Measurements from ENCODE around the gene SERINC2.

The SERINC2 gene

DNA sequence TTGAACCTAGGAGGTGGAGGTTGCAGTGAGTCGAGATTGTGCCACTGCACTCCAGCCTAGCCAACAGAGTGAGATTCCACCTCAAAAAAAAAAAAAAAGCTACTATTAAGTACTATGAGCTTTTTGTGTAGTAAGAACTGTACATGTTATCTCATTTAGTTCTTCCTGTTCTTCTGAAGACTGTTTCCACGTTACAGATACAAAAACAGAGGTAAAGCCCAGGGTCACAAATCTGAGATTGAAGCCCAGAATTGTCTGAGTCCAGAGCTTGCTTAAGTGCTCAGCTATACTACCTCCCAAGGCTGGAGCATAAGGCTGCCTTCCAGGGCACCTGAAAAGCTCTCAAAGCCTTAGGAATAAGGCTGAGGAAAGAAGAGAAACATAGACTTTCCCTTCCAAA lies 43.0 kb upstream of the SERINC2 start:
- no peak overlapping the region for H3K4me3 ChIP-seq (ENCODE audit: low read depth, low read length)
- H3K4me1 ChIP-seq: peaks cover 4% of the 10 kb centered on the region
- H3K27ac ChIP-seq: no peak overlapping the region

DNA sequence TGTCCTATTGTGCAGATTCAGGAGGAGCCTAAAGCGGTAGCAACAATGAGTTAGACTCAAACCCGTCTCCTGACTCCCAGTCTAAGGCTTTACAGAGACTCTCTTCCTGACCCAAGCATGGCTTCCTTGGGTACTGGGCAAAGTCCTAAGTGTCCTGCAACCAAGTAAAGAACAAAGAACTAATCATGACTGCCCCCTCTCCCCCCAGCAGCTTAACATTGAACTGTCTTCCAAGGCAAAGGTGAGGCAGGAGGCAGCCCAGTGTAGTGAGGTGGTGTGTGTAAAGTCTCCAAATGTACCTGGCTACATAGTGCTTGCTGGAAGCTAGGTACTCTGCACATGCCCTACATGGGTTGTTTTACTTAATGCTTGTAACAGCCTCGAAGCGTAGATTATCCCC lies 42.4 kb upstream of the SERINC2 start:
- no peak overlapping the region for H3K4me2 ChIP-seq (ENCODE audit: low read length)
- H3K4me1 ChIP-seq: peaks cover 4% of the 10 kb centered on the region
- H3K9me3 ChIP-seq (ENCODE audit: control insufficient read depth, low read length): no peaks in the 10 kb centered on the region
- no peak overlapping the region for H3K9ac ChIP-seq
- H3K27ac ChIP-seq: no peak overlapping the region
- no peak overlapping the region for H2AFZ ChIP-seq
- TF ChIP-seq, protein P1, sequence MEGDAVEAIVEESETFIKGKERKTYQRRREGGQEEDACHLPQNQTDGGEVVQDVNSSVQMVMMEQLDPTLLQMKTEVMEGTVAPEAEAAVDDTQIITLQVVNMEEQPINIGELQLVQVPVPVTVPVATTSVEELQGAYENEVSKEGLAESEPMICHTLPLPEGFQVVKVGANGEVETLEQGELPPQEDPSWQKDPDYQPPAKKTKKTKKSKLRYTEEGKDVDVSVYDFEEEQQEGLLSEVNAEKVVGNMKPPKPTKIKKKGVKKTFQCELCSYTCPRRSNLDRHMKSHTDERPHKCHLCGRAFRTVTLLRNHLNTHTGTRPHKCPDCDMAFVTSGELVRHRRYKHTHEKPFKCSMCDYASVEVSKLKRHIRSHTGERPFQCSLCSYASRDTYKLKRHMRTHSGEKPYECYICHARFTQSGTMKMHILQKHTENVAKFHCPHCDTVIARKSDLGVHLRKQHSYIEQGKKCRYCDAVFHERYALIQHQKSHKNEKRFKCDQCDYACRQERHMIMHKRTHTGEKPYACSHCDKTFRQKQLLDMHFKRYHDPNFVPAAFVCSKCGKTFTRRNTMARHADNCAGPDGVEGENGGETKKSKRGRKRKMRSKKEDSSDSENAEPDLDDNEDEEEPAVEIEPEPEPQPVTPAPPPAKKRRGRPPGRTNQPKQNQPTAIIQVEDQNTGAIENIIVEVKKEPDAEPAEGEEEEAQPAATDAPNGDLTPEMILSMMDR (IDR thresholded peaks at IDR 0.05): no peak
- no peaks in the 10 kb centered on the region for H3K79me2 ChIP-seq
- no peaks in the 10 kb centered on the region for H3K27me3 ChIP-seq (ENCODE audit: control insufficient read depth, insufficient read depth, low read length)
- no peaks in the 10 kb centered on the region for H3K36me3 ChIP-seq (ENCODE audit: control insufficient read depth, insufficient read depth, low read length)
- no peak overlapping the region for H3K4me3 ChIP-seq (ENCODE audit: low read depth, low read length)

More for the DNA sequence above, 43.0 kb upstream of the SERINC2 start:
- Histone ChIP-seq H3K9ac (no peak overlapping the region), H3K36me3 (ENCODE audit: control insufficient read depth, insufficient read depth, low read length) (no peaks in the 10 kb centered on the region), H3K4me2 (ENCODE audit: low read length) (no peak overlapping the region), H3K79me2 (no peaks in the 10 kb centered on the region), H2AFZ (no peak overlapping the region), H3K9me3 (ENCODE audit: control insufficient read depth, low read length) (no peaks in the 10 kb centered on the region), H3K27me3 (ENCODE audit: control insufficient read depth, insufficient read depth, low read length) (no peaks in the 10 kb centered on the region)
- TF ChIP-seq, protein P1 (IDR thresholded peaks at IDR 0.05): no peak

DNA sequence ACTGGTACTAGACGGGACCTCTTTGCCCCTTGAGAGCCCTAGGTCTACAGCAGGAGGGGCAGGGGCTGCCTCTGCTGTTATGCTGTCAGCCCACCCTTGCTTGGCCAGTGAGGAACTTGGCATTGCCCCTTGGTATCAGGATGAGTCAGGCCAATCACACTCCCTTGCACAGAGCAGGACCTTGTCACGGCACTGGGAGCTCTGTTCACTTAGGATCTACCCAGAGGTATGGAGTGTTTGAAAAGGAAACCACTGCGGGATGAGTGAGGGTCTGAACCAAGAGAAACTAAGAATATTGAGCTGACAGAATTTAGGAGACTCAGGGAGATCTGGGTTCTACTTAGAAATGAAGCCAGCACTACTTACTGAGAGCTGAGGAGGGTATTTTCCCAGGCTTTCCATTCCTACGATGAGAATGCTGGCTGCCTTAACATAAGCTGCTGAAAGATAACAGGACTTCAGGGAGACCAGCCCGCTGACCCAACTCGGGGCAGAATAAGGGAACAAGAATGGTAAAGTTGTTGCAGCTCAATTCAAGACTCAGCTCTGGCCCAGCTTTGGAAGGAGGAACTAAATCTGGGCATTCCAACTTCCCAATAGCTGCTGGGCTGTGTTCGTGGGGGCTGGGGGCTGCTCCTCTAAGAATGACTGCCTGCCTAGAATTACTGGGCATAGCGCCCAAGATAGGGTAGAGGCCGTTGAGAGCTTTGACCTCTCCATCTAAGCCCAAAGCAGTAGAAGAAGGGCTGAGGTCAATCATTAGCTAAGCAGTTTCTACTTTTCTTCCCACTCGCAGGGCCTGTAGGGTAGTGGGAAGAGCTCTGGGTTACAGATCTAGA lies 41.7 kb upstream of the SERINC2 start:
- H3K27ac ChIP-seq: no peak overlapping the region
- TF ChIP-seq, protein P1 (IDR thresholded peaks at IDR 0.05): no peak
- no peak overlapping the region for H3K4me3 ChIP-seq (ENCODE audit: low read depth, low read length)
- peaks cover 4% of the 10 kb centered on the region for H3K4me1 ChIP-seq
- H3K36me3 ChIP-seq (ENCODE audit: control insufficient read depth, insufficient read depth, low read length): no peaks in the 10 kb centered on the region
- H3K4me2 ChIP-seq (ENCODE audit: low read length): no peak overlapping the region
- no peak overlapping the region for H3K9ac ChIP-seq
- H3K9me3 ChIP-seq (ENCODE audit: control insufficient read depth, low read length): no peaks in the 10 kb centered on the region
- no peaks in the 10 kb centered on the region for H3K79me2 ChIP-seq
- no peak overlapping the region for H2AFZ ChIP-seq
- no peaks in the 10 kb centered on the region for H3K27me3 ChIP-seq (ENCODE audit: control insufficient read depth, insufficient read depth, low read length)

DNA sequence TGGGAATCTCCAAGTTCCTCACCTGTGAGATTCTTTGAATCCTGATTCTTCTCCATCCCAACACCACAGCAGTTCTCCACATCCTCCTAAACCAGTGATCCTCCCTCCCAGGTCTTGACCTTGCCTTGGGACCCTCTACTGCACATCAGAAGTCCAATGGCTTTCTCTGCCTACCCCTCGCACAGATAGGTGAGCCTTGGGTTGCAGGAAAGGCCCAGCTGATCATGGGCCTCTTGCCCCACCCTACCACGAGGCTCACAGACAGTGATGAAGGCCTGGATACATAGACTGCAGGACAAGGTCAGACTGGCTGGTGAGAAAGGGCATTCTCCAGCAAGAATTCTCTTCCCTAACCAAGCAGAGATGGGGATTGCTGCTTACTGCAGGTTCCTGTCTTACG lies 41.0 kb upstream of the SERINC2 start:
- Histone ChIP-seq H2AFZ (no peak overlapping the region), H3K9me3 (ENCODE audit: control insufficient read depth, low read length) (no peaks in the 10 kb centered on the region), H3K79me2 (no peaks in the 10 kb centered on the region), H3K9ac (no peak overlapping the region), H3K36me3 (ENCODE audit: control insufficient read depth, insufficient read depth, low read length) (no peaks in the 10 kb centered on the region), H3K4me2 (ENCODE audit: low read length) (no peak overlapping the region), H3K4me3 (ENCODE audit: low read depth, low read length) (no peak overlapping the region), H3K27ac (no peak overlapping the region), H3K4me1 (peaks cover 4% of the 10 kb centered on the region), H3K27me3 (ENCODE audit: control insufficient read depth, insufficient read depth, low read length) (no peaks in the 10 kb centered on the region)
- TF ChIP-seq, protein P1 (IDR thresholded peaks at IDR 0.05): no peak

DNA sequence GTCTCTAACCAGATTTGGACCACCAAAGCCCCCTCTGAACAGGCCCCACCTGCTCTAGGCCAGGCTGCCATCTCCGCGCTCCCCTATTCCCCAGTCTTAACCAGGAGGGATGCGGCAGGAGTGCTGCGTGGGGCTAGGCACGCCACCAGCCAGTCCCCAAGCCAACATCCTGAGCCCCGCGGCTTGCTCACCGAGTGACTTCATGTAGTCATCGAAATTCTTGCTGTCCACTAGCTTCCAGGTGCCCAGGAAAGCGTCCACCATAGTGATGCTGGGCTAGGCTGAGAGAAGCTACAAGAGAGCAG lies 40.3 kb upstream of the SERINC2 start:
- peaks cover 4% of the 10 kb centered on the region for H3K4me1 ChIP-seq
- H3K27ac ChIP-seq: no peak overlapping the region

More for the DNA sequence above, 40.3 kb upstream of the SERINC2 start:
- Histone ChIP-seq H3K27me3 (ENCODE audit: control insufficient read depth, insufficient read depth, low read length) (no peaks in the 10 kb centered on the region), H3K79me2 (no peaks in the 10 kb centered on the region), H3K4me2 (ENCODE audit: low read length) (no peak overlapping the region), H2AFZ (peak overlapping the region; percentile 90), H3K36me3 (ENCODE audit: control insufficient read depth, insufficient read depth, low read length) (no peaks in the 10 kb centered on the region), H3K9me3 (ENCODE audit: control insufficient read depth, low read length) (no peaks in the 10 kb centered on the region), H3K9ac (no peak overlapping the region), H3K4me3 (ENCODE audit: low read depth, low read length) (no peak overlapping the region)
- TF ChIP-seq, protein P1 (IDR thresholded peaks at IDR 0.05): no peak
